WTC11 (cell line): ENCODE results near the gene MACC1. TPM values are rescaled to one million over a fixed set of nuclear protein-coding genes. Genes with fewer than 3 reads are reported as not detected.
A peak's percentile ranks its signal among the peaks of the same experiment; 100 is the strongest.

ENCODE experiments used
- ATAC-seq: fragments of 200-7000 bp; cut with Tn5 transposase; 2 replicates; pipeline ENCODE4 v1.10.0; 2021; ENCODE audit warnings: mild to moderate bottlenecking, moderate library complexity
- CTCF ChIA-PET: fragments of 300-600 bp; sonication (Branson Sonifier 250); formaldehyde crosslinking; loops from one replicate; lab custom pipeline; 2021; ENCODE audit warnings: antibody characterized with exemption; lab: Charles Lee
- POLR2A ChIA-PET: fragments of 350-600 bp; sonication (Branson Sonifier 250); formaldehyde crosslinking; loops from one replicate; lab custom pipeline; 2021; ENCODE audit warnings: antibody characterized with exemption; lab: Charles Lee
- DNase-seq: peaks from one replicate; pipeline ENCODE4 v3.0.0; 2021; ENCODE audit warnings: low spot score
- H3K27ac Mint-ChIP-seq: 2 replicates; pipeline ENCODE4 v1.8.0; 2021; ENCODE audit warnings: mixed read lengths
- H3K27me3 Mint-ChIP-seq: 2 replicates; pipeline ENCODE4 v1.8.0; 2021; ENCODE audit warnings: low read depth, mild to moderate bottlenecking, moderate library complexity, mixed read lengths
- H3K36me3 Mint-ChIP-seq: 2 replicates; pipeline ENCODE4 v1.8.0; 2021; ENCODE audit warnings: mixed read lengths
- H3K4me1 Mint-ChIP-seq: 2 replicates; pipeline ENCODE4 v1.8.0; 2022; ENCODE audit warnings: mixed read lengths
- H3K4me3 Mint-ChIP-seq: 2 replicates; pipeline ENCODE4 v1.8.0; 2021; ENCODE audit warnings: mild to moderate bottlenecking, moderate library complexity, mixed read lengths
- H3K9me3 Mint-ChIP-seq: 2 replicates; pipeline ENCODE4 v1.8.0; 2021; ENCODE audit warnings: mixed read lengths
- ATF1 ChIP-seq: sonication (generic); formaldehyde crosslinking; IDR thresholded peaks from 2 replicates; pipeline ENCODE4 v1.8.1; 2023; ENCODE audit warnings: mild to moderate bottlenecking, moderate library complexity, missing genetic modification reagents
- CBFB ChIP-seq: sonication (generic); formaldehyde crosslinking; IDR thresholded peaks from 2 replicates; pipeline ENCODE4 v1.8.1; 2022; ENCODE audit warnings: mild to moderate bottlenecking, low read depth, missing genetic modification reagents
- ETV6 ChIP-seq: sonication (generic); formaldehyde crosslinking; IDR thresholded peaks from 2 replicates; pipeline ENCODE4 v1.8.1; 2022; ENCODE audit warnings: mild to moderate bottlenecking, missing genetic modification reagents
- FOXJ3 ChIP-seq: sonication (generic); formaldehyde crosslinking; IDR thresholded peaks from 2 replicates; pipeline ENCODE4 v1.9.0; 2021; ENCODE audit warnings: missing genetic modification reagents, mild to moderate bottlenecking, borderline replicate concordance
- FOXP1 ChIP-seq: sonication (generic); formaldehyde crosslinking; IDR thresholded peaks from 2 replicates; pipeline ENCODE4 v1.8.0; 2022; ENCODE audit warnings: missing genetic modification reagents, mild to moderate bottlenecking, moderate library complexity, borderline replicate concordance
- GTF2I ChIP-seq: fragments of 250-450 bp; sonication (Bioruptor Pico); conservative IDR thresholded peaks from 2 replicates; pipeline ENCODE4 v1.4.0; 2021; ENCODE audit warnings: mild to moderate bottlenecking
- JAZF1 ChIP-seq: fragments of 250-450 bp; sonication (Bioruptor Pico); IDR thresholded peaks from 2 replicates; pipeline ENCODE4 v1.9.0; 2021; ENCODE audit warnings: moderate library complexity, mild to moderate bottlenecking, inconsistent platforms
- JUN ChIP-seq: sonication (generic); formaldehyde crosslinking; IDR thresholded peaks from 2 replicates; pipeline ENCODE4 v1.8.0; 2023; ENCODE audit warnings: mild to moderate bottlenecking, missing genetic modification reagents
- NFATC4 ChIP-seq: fragments of 250-450 bp; sonication (Bioruptor Pico); IDR thresholded peaks from 2 replicates; pipeline ENCODE4 v1.9.0; 2021; ENCODE audit warnings: mild to moderate bottlenecking
- NFYB ChIP-seq: sonication (generic); formaldehyde crosslinking; conservative IDR thresholded peaks from 2 replicates; pipeline ENCODE4 v1.8.0; 2022; ENCODE audit warnings: low read depth, missing genetic modification reagents
- NR1H2 ChIP-seq: sonication (generic); formaldehyde crosslinking; IDR thresholded peaks from 2 replicates; pipeline ENCODE4 v1.9.0; 2021; ENCODE audit warnings: mild to moderate bottlenecking, moderate library complexity, missing genetic modification reagents
- NR3C1 ChIP-seq: sonication (generic); formaldehyde crosslinking; conservative IDR thresholded peaks from 2 replicates; pipeline ENCODE4 v1.8.1; 2023; ENCODE audit warnings: low read depth, mild to moderate bottlenecking, missing genetic modification reagents
- RORB ChIP-seq: fragments of 250-450 bp; sonication (Bioruptor Pico); IDR thresholded peaks from 2 replicates; pipeline ENCODE4 v1.9.0; 2021; ENCODE audit warnings: mild to moderate bottlenecking
- SP1 ChIP-seq: sonication (generic); formaldehyde crosslinking; conservative IDR thresholded peaks from 2 replicates; pipeline ENCODE4 v1.8.1; 2022; ENCODE audit warnings: missing genetic modification reagents
- ZBTB21 ChIP-seq: sonication (generic); formaldehyde crosslinking; IDR thresholded peaks from 2 replicates; pipeline ENCODE4 v1.8.1; 2023; ENCODE audit warnings: mild to moderate bottlenecking, missing genetic modification reagents, borderline replicate concordance
- ZNF219 ChIP-seq: sonication (generic); formaldehyde crosslinking; IDR thresholded peaks from 2 replicates; pipeline ENCODE4 v1.8.0; 2023; ENCODE audit warnings: missing genetic modification reagents, mild to moderate bottlenecking, borderline replicate concordance
- ZNF263 ChIP-seq: sonication (generic); formaldehyde crosslinking; IDR thresholded peaks from 2 replicates; pipeline ENCODE4 v1.8.1; 2022; ENCODE audit warnings: low read depth, mild to moderate bottlenecking, moderate library complexity, missing genetic modification reagents
- ZNF317 ChIP-seq: sonication (generic); formaldehyde crosslinking; IDR thresholded peaks from 2 replicates; pipeline ENCODE4 v1.8.1; 2023; ENCODE audit warnings: low read depth, mild to moderate bottlenecking, moderate library complexity, missing genetic modification reagents, borderline replicate concordance
- ZNF396 ChIP-seq: fragments of 250-450 bp; sonication (Bioruptor Pico); IDR thresholded peaks from 2 replicates; pipeline ENCODE4 v1.8.0; 2021; ENCODE audit warnings: mild to moderate bottlenecking, moderate library complexity, borderline replicate concordance
- total RNA-seq: library from RNA; stranded (reverse); gene quantifications from 3 replicates; pipeline ENCODE4 v1.2.3, GENCODE V29; 2021
- TF ChIP-seq, protein P1 (sequence below): fragments of 250-450 bp; sonication (Bioruptor Pico); IDR thresholded peaks from 2 replicates; pipeline ENCODE4 v1.9.0; 2021; ENCODE audit warnings: moderate library complexity, mild to moderate bottlenecking, inconsistent platforms, borderline replicate concordance
- TF ChIP-seq, protein P2 (sequence below): sonication (generic); formaldehyde crosslinking; IDR thresholded peaks from 2 replicates; pipeline ENCODE4 v1.8.1; 2022; ENCODE audit warnings: low read depth, missing genetic modification reagents, borderline replicate concordance
- TF ChIP-seq, protein P3 (sequence below): sonication (generic); formaldehyde crosslinking; IDR thresholded peaks from 2 replicates; pipeline ENCODE4 v1.8.1; 2022; ENCODE audit warnings: mild to moderate bottlenecking, missing genetic modification reagents, moderate library complexity, borderline replicate concordance
- TF ChIP-seq, protein P4 (sequence below): fragments of 250-450 bp; sonication (Bioruptor Pico); conservative IDR thresholded peaks from 2 replicates; pipeline ENCODE4 v1.9.0; 2021; ENCODE audit warnings: mild to moderate bottlenecking
- TF ChIP-seq, protein P5 (sequence below): sonication (generic); formaldehyde crosslinking; IDR thresholded peaks from 2 replicates; pipeline ENCODE4 v1.8.1; 2023; ENCODE audit warnings: mild to moderate bottlenecking, missing genetic modification reagents
- TF ChIP-seq, protein P6 (sequence below): sonication (generic); formaldehyde crosslinking; IDR thresholded peaks from 2 replicates; pipeline ENCODE4 v1.8.0; 2022; ENCODE audit warnings: mild to moderate bottlenecking, missing genetic modification reagents

MACC1 gene
- total RNA-seq, 1 experiment from 2014 or later: 14.6 TPM

DNA sequence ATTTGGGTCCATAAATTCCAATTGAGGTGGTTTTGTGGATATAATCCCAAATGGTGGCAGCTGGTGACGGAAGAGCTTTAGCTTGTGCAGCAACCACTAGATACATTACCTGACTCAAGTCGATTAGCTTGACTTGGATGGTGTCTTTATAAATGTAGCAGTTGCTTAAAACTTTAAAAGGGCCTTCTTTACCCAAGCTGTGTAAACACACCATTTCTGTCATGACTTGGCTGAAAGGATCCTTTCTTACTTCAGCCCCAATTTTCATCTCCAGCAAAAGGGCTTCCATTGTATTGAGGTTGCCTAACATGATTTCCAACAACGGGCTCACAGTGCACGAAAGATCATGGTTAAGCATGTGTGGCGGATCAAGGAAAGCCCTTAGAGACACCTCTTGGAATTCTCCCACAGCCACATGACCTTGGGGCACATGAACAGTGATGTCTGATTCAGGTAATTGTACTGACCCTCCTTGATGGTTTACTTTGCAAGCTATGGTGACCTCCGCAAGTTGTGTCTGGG, 57.9 kb downstream of the MACC1 start (continued):
- TF ChIP-seq, protein P1, sequence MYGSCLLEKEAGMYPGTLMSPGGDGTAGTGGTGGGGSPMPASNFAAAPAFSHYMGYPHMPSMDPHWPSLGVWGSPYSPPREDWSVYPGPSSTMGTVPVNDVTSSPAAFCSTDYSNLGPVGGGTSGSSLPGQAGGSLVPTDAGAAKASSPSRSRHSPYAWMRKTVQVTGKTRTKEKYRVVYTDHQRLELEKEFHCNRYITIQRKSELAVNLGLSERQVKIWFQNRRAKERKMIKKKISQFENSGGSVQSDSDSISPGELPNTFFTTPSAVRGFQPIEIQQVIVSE: no peak
- TF ChIP-seq NR3C1 (no peak), FOXP1 (CRISPR knock-in tag) (no peak), RORB (CRISPR knock-in tag) (no peak), ZBTB21 (CRISPR knock-in tag) (no peak), ZNF219 (CRISPR knock-in tag) (no peak), ZNF396 (CRISPR knock-in tag) (no peak), FOXJ3 (CRISPR knock-in tag) (no peak)
- TF ChIP-seq, protein P2, sequence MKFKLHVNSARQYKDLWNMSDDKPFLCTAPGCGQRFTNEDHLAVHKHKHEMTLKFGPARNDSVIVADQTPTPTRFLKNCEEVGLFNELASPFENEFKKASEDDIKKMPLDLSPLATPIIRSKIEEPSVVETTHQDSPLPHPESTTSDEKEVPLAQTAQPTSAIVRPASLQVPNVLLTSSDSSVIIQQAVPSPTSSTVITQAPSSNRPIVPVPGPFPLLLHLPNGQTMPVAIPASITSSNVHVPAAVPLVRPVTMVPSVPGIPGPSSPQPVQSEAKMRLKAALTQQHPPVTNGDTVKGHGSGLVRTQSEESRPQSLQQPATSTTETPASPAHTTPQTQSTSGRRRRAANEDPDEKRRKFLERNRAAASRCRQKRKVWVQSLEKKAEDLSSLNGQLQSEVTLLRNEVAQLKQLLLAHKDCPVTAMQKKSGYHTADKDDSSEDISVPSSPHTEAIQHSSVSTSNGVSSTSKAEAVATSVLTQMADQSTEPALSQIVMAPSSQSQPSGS (CRISPR knock-in tag): no peak
- TF ChIP-seq, protein P3, sequence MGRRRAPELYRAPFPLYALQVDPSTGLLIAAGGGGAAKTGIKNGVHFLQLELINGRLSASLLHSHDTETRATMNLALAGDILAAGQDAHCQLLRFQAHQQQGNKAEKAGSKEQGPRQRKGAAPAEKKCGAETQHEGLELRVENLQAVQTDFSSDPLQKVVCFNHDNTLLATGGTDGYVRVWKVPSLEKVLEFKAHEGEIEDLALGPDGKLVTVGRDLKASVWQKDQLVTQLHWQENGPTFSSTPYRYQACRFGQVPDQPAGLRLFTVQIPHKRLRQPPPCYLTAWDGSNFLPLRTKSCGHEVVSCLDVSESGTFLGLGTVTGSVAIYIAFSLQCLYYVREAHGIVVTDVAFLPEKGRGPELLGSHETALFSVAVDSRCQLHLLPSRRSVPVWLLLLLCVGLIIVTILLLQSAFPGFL (CRISPR knock-in tag): no peak
- TF ChIP-seq, protein P4, sequence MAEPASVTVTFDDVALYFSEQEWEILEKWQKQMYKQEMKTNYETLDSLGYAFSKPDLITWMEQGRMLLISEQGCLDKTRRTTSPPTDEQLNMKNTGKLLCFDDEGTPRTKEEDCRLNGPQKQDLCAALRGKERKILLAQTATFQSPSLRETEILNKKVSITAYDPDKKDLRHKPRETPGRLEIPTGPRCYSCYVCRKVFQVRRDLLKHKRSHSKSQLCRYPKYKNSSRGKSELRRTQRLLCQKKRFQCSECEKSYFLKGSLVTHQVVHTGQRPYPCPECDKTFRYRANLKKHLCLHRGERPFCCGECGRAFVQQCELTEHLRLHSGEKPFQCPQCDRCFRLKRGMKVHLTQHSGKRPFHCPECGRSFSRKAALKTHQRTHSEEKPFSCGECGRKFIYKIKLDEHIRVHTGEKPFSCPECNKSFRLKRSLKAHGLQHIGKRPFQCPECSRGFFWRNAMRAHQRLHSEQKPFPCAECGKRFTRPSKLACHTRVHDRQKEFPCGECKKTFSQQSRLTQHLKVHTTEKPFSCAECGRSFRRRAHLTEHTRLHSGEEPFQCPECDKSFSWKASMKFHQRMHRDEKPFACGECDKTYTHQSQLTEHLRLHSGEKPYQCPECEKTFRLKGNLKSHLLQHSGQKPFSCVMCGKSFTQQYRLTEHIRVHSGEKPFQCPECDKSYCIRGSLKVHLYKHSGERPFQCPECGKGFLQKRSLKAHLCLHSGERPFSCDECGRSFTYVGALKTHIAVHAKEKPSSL: no peak
- TF ChIP-seq, protein P5, sequence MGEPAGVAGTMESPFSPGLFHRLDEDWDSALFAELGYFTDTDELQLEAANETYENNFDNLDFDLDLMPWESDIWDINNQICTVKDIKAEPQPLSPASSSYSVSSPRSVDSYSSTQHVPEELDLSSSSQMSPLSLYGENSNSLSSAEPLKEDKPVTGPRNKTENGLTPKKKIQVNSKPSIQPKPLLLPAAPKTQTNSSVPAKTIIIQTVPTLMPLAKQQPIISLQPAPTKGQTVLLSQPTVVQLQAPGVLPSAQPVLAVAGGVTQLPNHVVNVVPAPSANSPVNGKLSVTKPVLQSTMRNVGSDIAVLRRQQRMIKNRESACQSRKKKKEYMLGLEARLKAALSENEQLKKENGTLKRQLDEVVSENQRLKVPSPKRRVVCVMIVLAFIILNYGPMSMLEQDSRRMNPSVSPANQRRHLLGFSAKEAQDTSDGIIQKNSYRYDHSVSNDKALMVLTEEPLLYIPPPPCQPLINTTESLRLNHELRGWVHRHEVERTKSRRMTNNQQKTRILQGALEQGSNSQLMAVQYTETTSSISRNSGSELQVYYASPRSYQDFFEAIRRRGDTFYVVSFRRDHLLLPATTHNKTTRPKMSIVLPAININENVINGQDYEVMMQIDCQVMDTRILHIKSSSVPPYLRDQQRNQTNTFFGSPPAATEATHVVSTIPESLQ (CRISPR knock-in tag): no peak
- TF ChIP-seq, protein P6, sequence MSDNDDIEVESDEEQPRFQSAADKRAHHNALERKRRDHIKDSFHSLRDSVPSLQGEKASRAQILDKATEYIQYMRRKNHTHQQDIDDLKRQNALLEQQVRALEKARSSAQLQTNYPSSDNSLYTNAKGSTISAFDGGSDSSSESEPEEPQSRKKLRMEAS: no peak

DNA sequence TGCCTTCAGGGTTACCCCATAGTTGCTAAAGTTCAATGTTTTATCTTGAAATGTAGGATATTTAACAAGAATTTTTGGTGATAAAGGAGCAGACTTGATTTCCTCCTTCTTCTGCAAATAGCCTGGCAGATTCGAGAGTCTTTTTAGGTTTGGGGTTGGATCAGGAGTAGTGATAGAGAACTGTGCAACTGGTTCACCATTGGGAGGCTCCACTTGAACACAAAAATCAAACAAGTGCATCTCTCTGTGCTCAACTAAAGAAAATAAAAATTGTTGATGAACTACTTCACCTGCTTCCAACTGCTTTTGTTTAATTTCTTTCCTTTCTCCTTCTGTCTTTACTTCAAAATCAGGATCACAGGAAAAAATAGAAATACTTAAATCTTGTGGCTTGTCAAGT, 58.5 kb downstream of the MACC1 start:
- Mint-ChIP-seq H3K27ac (peak overlapping the region; percentile 58; the same call in 1 of the 2 replicates), H3K4me1 (peaks cover 23% of the 10 kb centered on the region), H3K36me3 (peaks cover 26% of the 10 kb centered on the region), H3K27me3 (no peaks in the 10 kb centered on the region), H3K9me3 (no peaks in the 10 kb centered on the region; the same call in 1 of the 2 replicates), H3K4me3 (no peak overlapping the region)
- TF ChIP-seq NR1H2: no peak
- no peak for TF ChIP-seq JAZF1 (CRISPR knock-in tag)
- no peak for TF ChIP-seq CBFB (CRISPR knock-in tag)
- TF ChIP-seq ZNF263: no peak
- no peak for TF ChIP-seq GTF2I (CRISPR knock-in tag)
- no peak for TF ChIP-seq NFATC4 (CRISPR knock-in tag)
- no peak for TF ChIP-seq ZNF317 (CRISPR knock-in tag)
- no peak for TF ChIP-seq ETV6 (CRISPR knock-in tag)
- TF ChIP-seq, protein P6: no peak
- TF ChIP-seq ZBTB21 (CRISPR knock-in tag): no peak
- TF ChIP-seq JUN (CRISPR knock-in tag): no peak
- TF ChIP-seq ATF1 (CRISPR knock-in tag): no peak
- TF ChIP-seq, protein P2 (CRISPR knock-in tag): no peak
- TF ChIP-seq SP1 (CRISPR knock-in tag): no peak
- TF ChIP-seq ZNF396 (CRISPR knock-in tag): no peak
- TF ChIP-seq NFYB (CRISPR knock-in tag): no peak
- POLR2A ChIA-PET: no interaction called here
- peak; percentile 44 for ATAC-seq
- no peak for DNase-seq
- CTCF ChIA-PET: interaction anchor here (1.2 to 2.1 kb wide), 3 partner anchors 14 to 282 kb away, joined by 3 to 10 read pairs (median 3); no protein-coding TSS in a partner anchor
